GM12872 (cell line): ENCODE data around the gene GJA1.

Experiments used
- TF ChIP-seq, protein P1 (sequence below): IDR thresholded peaks from 3 replicates; pipeline ENCODE4 v1.5.1; 2011; ENCODE audit warnings: low read depth, mild to moderate bottlenecking, low read length, moderate library complexity; ENCODE audit not compliant: insufficient read depth

Gene GJA1

GRCh38 chr6:121435444-121436069 is at the start of gene GJA1:
GJA1 (plus strand) TSS chr6:121435646; CDS start chr6:121446848, 11,202 bp downstream.
- TF ChIP-seq, protein P1, sequence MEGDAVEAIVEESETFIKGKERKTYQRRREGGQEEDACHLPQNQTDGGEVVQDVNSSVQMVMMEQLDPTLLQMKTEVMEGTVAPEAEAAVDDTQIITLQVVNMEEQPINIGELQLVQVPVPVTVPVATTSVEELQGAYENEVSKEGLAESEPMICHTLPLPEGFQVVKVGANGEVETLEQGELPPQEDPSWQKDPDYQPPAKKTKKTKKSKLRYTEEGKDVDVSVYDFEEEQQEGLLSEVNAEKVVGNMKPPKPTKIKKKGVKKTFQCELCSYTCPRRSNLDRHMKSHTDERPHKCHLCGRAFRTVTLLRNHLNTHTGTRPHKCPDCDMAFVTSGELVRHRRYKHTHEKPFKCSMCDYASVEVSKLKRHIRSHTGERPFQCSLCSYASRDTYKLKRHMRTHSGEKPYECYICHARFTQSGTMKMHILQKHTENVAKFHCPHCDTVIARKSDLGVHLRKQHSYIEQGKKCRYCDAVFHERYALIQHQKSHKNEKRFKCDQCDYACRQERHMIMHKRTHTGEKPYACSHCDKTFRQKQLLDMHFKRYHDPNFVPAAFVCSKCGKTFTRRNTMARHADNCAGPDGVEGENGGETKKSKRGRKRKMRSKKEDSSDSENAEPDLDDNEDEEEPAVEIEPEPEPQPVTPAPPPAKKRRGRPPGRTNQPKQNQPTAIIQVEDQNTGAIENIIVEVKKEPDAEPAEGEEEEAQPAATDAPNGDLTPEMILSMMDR, result no peak

- TF ChIP-seq, protein P1, result no peak
Observed at GRCh38 chr6:121389419-121389818, 46.0 kb upstream of the GJA1 start.

- TF ChIP-seq, protein P1, result no peak
Observed at GRCh38 chr6:121393731-121394505, 41.5 kb upstream of the GJA1 start.

GRCh38 chr6:121395736-121396135 is 39.7 kb upstream of the GJA1 start:
- TF ChIP-seq, protein P1, result no peak

- TF ChIP-seq, protein P1, result no peak
Observed at GRCh38 chr6:121398127-121398526, 37.3 kb upstream of the GJA1 start.

DNA sequence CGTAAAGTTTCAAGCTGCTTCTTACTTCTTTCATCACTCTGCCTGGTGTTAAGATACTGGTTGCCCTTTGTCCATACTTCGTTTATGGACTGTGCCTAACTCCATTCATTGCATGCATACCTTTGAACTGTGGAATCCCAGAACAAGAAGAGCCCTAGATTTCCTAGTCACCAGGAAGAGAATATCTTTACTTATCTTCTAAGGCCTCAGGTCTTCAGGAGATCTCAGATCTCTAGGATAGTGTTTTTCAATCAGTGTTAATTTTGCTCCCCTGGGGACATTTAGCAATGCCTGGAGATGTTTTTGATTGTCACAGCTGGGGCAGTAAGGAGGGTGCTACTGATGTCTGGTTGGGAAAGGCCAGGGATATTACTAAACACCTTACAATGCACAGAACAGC is 35.5 kb upstream of the GJA1 start:
- TF ChIP-seq, protein P1, result no peak

DNA sequence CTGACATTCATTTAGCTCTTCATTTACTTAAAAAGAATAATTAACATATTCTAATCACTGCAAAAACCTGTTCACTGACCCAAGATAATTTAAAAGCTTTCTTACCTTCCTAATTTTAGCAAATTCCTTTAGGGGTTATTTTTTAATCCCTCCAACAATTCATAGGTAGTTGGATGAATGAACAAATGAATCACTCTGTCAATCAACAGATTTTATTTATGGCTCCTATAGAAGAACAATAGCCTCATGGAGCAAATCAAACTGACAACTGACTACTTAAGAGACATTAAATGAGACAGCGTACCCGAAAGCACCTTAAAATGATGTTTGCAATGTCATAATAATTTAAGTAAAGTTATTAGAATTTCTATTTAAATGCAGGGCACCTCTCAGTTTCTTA is 31.5 kb upstream of the GJA1 start:
- TF ChIP-seq, protein P1, result no peak
